A673 (cell line): ENCODE measurements around the gene CHKA.

Experiments
- EZH2 ChIP-seq: fragments of 200-600 bp; sonication (generic); IDR thresholded peaks from 2 replicates; pipeline ENCODE4 v1.6.1; 2017; ENCODE audit warnings: borderline replicate concordance, low read depth, mild to moderate bottlenecking, mixed read lengths, antibody characterized with exemption, low read length; ENCODE audit not compliant: poor library complexity, severe bottlenecking
- TF ChIP-seq, protein P1 (sequence below): fragments of 300-800, 200-600 bp; sonication (generic); conservative IDR thresholded peaks from 2 replicates; pipeline ENCODE4 v1.5.1; 2017; ENCODE audit warnings: low read depth, mild to moderate bottlenecking, antibody characterized with exemption, low read length, moderate library complexity, mixed read lengths

DNA sequence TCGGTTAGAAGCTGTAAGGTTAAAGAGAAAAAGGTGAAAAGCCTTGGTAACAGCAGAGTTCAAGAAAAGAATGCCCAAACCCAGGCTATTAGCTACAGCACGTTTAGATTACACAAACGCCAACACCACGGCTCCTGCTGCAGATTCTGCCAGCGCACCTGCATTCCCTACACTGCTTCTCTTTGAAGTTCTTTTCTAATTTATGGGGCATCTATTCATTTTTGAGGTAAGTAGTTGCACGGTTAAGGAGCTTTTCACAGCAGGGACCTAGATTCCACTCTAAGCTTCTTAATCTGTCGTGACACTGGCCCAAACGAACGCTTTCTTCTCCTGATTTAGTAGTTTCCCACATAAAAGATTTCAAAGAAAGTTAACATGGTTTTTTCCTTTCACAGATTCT lies 38.0 kb upstream of the CHKA start:
- TF ChIP-seq, protein P1, sequence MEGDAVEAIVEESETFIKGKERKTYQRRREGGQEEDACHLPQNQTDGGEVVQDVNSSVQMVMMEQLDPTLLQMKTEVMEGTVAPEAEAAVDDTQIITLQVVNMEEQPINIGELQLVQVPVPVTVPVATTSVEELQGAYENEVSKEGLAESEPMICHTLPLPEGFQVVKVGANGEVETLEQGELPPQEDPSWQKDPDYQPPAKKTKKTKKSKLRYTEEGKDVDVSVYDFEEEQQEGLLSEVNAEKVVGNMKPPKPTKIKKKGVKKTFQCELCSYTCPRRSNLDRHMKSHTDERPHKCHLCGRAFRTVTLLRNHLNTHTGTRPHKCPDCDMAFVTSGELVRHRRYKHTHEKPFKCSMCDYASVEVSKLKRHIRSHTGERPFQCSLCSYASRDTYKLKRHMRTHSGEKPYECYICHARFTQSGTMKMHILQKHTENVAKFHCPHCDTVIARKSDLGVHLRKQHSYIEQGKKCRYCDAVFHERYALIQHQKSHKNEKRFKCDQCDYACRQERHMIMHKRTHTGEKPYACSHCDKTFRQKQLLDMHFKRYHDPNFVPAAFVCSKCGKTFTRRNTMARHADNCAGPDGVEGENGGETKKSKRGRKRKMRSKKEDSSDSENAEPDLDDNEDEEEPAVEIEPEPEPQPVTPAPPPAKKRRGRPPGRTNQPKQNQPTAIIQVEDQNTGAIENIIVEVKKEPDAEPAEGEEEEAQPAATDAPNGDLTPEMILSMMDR: no peak
- TF ChIP-seq EZH2: no peak
